HEK293 (cell line): ENCODE data around the gene ITIH1.

Experiments used
- EGR2 ChIP-seq: fragments of 450-650 bp; formaldehyde crosslinking; IDR thresholded peaks from 2 replicates; pipeline ENCODE4 v1.5.1; 2016; ENCODE audit warnings: low read depth, missing biosample characterization, missing genetic modification characterization
- HOXD13 ChIP-seq: sonication (generic); formaldehyde crosslinking; IDR thresholded peaks from 2 replicates; pipeline ENCODE4 v1.8.0; 2022; ENCODE audit warnings: missing genetic modification reagents, borderline replicate concordance
- KLF10 ChIP-seq: fragments of 450-650 bp; IDR thresholded peaks from 2 replicates; pipeline ENCODE4 v1.5.1; 2018; ENCODE audit warnings: missing biosample characterization, mild to moderate bottlenecking, missing genetic modification characterization
- OVOL3 ChIP-seq: fragments of 450-650 bp; formaldehyde crosslinking; IDR thresholded peaks from 2 replicates; pipeline ENCODE4 v1.5.1; 2016; ENCODE audit warnings: missing biosample characterization, missing genetic modification characterization
- RBAK ChIP-seq: fragments of 450-650 bp; formaldehyde crosslinking; IDR thresholded peaks from 2 replicates; pipeline ENCODE4 v1.5.1; 2016; ENCODE audit warnings: missing biosample characterization, missing genetic modification characterization
- WT1 ChIP-seq: fragments of 450-650 bp; formaldehyde crosslinking; IDR thresholded peaks from 2 replicates; pipeline ENCODE4 v1.5.1; 2016; ENCODE audit warnings: missing biosample characterization, missing genetic modification characterization
- ZBTB20 ChIP-seq: fragments of 450-650 bp; formaldehyde crosslinking; IDR thresholded peaks from 2 replicates; pipeline ENCODE4 v1.5.1; 2016; ENCODE audit warnings: missing biosample characterization, missing genetic modification characterization
- ZFHX2 ChIP-seq: fragments of 450-650 bp; formaldehyde crosslinking; conservative IDR thresholded peaks from 2 replicates; pipeline ENCODE4 v1.5.1; 2016; ENCODE audit warnings: missing biosample characterization, missing genetic modification characterization
- ZNF140 ChIP-seq: fragments of 450-650 bp; formaldehyde crosslinking; IDR thresholded peaks from 2 replicates; pipeline ENCODE4 v1.5.1; 2016; ENCODE audit warnings: missing biosample characterization, missing genetic modification characterization
- ZNF169 ChIP-seq: fragments of 450-650 bp; formaldehyde crosslinking; IDR thresholded peaks from 2 replicates; pipeline ENCODE4 v1.5.1; 2016; ENCODE audit warnings: missing biosample characterization, missing genetic modification characterization
- ZNF184 ChIP-seq: fragments of 450-650 bp; IDR thresholded peaks from 2 replicates; pipeline ENCODE4 v1.5.1; 2018; ENCODE audit warnings: missing biosample characterization, mild to moderate bottlenecking, missing genetic modification characterization
- ZNF302 ChIP-seq: fragments of 450-650 bp; formaldehyde crosslinking; IDR thresholded peaks from 2 replicates; pipeline ENCODE4 v1.5.1; 2016; ENCODE audit warnings: missing biosample characterization, missing genetic modification characterization, low read depth
- ZNF423 ChIP-seq: fragments of 450-650 bp; formaldehyde crosslinking; IDR thresholded peaks from 2 replicates; pipeline ENCODE4 v1.5.1; 2016; ENCODE audit warnings: missing biosample characterization, missing genetic modification characterization
- ZNF473 ChIP-seq: fragments of 450-650 bp; formaldehyde crosslinking; IDR thresholded peaks from 2 replicates; pipeline ENCODE4 v1.5.1; 2017; ENCODE audit warnings: missing biosample characterization, missing genetic modification characterization
- ZNF600 ChIP-seq: fragments of 450-650 bp; formaldehyde crosslinking; IDR thresholded peaks from 2 replicates; pipeline ENCODE4 v1.5.1; 2016; ENCODE audit warnings: missing biosample characterization, missing genetic modification characterization
- ZNF629 ChIP-seq: fragments of 450-650 bp; formaldehyde crosslinking; IDR thresholded peaks from 2 replicates; pipeline ENCODE4 v1.5.1; 2017; ENCODE audit warnings: missing biosample characterization, missing genetic modification characterization
- ZNF768 ChIP-seq: fragments of 450-650 bp; formaldehyde crosslinking; IDR thresholded peaks from 2 replicates; pipeline ENCODE4 v1.5.1; 2018; ENCODE audit warnings: missing biosample characterization, mild to moderate bottlenecking, missing genetic modification characterization
- TF ChIP-seq, protein P1 (sequence below): fragments of 450-650 bp; formaldehyde crosslinking; conservative IDR thresholded peaks from 2 replicates; pipeline ENCODE4 v1.5.1; 2016; ENCODE audit warnings: low read depth, missing biosample characterization, missing genetic modification characterization
- TF ChIP-seq, protein P2 (sequence below): fragments of 450-650 bp; formaldehyde crosslinking; IDR thresholded peaks from 2 replicates; pipeline ENCODE4 v1.5.1; 2016; ENCODE audit warnings: missing biosample characterization, missing genetic modification characterization
- TF ChIP-seq, protein P3 (sequence below): fragments of 450-650 bp; formaldehyde crosslinking; IDR thresholded peaks from 2 replicates; pipeline ENCODE4; 2016; ENCODE audit warnings: missing biosample characterization, missing genetic modification characterization
- TF ChIP-seq, protein P4 (sequence below): fragments of 450-650 bp; formaldehyde crosslinking; IDR thresholded peaks from 2 replicates; pipeline ENCODE4 v1.5.1; 2016; ENCODE audit warnings: missing biosample characterization, missing genetic modification characterization

Gene ITIH1

DNA sequence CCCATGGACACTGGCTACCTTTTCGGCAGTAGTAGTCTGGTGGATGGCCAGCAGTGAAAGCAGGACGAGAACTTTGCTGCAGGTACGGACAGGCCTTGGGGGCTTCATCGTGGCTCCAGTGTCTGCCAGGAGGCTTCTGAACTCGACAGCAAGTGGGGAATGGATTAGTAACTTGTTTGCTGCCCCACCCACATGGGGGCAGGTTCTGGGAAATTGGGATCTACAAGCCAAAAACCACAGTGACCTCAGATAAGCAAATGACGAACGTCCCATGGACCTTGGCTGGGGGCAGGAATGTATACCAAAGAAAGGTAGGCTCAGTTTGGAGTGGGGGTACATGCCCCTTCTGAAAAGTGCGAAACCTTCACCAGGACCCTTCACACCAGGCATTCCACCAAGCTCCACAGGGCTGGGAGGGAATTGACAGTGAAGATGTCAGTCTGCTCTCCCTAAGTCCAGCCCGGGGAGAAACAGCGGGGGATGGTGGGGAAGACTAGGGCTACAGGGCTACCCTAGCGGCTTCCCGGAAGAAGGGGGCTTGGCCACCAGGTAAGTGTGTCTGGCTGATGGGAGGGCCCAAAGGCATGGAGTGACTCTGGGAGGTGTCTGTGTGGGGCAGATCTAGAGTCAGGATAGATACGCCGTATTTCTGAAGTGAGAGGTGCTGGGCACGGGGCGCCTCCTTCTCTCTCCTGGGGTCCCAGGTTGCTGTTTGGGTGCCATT lies 53.3 kb downstream of the ITIH1 start, which contains the start of gene ITIH4 (continued):
- TF ChIP-seq, protein P1, sequence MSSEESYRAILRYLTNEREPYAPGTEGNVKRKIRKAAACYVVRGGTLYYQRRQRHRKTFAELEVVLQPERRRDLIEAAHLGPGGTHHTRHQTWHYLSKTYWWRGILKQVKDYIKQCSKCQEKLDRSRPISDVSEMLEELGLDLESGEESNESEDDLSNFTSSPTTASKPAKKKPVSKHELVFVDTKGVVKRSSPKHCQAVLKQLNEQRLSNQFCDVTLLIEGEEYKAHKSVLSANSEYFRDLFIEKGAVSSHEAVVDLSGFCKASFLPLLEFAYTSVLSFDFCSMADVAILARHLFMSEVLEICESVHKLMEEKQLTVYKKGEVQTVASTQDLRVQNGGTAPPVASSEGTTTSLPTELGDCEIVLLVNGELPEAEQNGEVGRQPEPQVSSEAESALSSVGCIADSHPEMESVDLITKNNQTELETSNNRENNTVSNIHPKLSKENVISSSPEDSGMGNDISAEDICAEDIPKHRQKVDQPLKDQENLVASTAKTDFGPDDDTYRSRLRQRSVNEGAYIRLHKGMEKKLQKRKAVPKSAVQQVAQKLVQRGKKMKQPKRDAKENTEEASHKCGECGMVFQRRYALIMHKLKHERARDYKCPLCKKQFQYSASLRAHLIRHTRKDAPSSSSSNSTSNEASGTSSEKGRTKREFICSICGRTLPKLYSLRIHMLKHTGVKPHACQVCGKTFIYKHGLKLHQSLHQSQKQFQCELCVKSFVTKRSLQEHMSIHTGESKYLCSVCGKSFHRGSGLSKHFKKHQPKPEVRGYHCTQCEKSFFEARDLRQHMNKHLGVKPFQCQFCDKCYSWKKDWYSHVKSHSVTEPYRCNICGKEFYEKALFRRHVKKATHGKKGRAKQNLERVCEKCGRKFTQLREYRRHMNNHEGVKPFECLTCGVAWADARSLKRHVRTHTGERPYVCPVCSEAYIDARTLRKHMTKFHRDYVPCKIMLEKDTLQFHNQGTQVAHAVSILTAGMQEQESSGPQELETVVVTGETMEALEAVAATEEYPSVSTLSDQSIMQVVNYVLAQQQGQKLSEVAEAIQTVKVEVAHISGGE (tag by site-specific recombination), result no peak
- TF ChIP-seq, protein P2, sequence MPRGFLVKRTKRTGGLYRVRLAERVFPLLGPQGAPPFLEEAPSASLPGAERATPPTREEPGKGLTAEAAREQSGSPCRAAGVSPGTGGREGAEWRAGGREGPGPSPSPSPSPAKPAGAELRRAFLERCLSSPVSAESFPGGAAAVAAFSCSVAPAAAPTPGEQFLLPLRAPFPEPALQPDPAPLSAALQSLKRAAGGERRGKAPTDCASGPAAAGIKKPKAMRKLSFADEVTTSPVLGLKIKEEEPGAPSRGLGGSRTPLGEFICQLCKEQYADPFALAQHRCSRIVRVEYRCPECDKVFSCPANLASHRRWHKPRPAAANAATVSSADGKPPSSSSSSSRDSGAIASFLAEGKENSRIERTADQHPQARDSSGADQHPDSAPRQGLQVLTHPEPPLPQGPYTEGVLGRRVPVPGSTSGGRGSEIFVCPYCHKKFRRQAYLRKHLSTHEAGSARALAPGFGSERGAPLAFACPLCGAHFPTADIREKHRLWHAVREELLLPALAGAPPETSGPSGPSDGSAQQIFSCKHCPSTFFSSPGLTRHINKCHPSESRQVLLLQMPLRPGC (tag by site-specific recombination), result no peak
- TF ChIP-seq, protein P3, sequence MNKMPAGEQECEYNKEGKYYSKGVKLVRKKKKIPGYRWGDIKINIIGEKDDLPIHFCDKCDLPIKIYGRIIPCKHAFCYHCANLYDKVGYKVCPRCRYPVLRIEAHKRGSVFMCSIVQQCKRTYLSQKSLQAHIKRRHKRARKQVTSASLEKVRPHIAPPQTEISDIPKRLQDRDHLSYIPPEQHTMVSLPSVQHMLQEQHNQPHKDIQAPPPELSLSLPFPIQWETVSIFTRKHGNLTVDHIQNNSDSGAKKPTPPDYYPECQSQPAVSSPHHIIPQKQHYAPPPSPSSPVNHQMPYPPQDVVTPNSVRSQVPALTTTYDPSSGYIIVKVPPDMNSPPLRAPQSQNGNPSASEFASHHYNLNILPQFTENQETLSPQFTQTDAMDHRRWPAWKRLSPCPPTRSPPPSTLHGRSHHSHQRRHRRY (tag by site-specific recombination), result no peak
- TF ChIP-seq ZNF140 (tag by site-specific recombination), result no peak
- TF ChIP-seq ZNF302 (tag by site-specific recombination), result no peak
- peak; percentile 49; the same call in 1 of the 2 replicates for TF ChIP-seq ZNF600 (tag by site-specific recombination)
- TF ChIP-seq ZNF184, result no peak
- no peak for TF ChIP-seq OVOL3 (tag by site-specific recombination)
- no peak for TF ChIP-seq ZNF423 (tag by site-specific recombination)
- no peak for TF ChIP-seq WT1 (tag by site-specific recombination)
- no peak for TF ChIP-seq ZNF473
- no peak for TF ChIP-seq ZNF768
- 0 out of 2 replicates have a peak, but pooled peaks have one; percentile 14 for TF ChIP-seq ZNF629 (tag by site-specific recombination)
- no peak for TF ChIP-seq ZNF169 (tag by site-specific recombination)
- TF ChIP-seq KLF10 (tag by site-specific recombination), result no peak
- no peak for TF ChIP-seq ZBTB20 (tag by site-specific recombination)
- TF ChIP-seq, protein P4, sequence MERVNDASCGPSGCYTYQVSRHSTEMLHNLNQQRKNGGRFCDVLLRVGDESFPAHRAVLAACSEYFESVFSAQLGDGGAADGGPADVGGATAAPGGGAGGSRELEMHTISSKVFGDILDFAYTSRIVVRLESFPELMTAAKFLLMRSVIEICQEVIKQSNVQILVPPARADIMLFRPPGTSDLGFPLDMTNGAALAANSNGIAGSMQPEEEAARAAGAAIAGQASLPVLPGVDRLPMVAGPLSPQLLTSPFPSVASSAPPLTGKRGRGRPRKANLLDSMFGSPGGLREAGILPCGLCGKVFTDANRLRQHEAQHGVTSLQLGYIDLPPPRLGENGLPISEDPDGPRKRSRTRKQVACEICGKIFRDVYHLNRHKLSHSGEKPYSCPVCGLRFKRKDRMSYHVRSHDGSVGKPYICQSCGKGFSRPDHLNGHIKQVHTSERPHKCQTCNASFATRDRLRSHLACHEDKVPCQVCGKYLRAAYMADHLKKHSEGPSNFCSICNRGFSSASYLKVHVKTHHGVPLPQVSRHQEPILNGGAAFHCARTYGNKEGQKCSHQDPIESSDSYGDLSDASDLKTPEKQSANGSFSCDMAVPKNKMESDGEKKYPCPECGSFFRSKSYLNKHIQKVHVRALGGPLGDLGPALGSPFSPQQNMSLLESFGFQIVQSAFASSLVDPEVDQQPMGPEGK, result 0 out of 2 replicates have a peak, but pooled peaks have one; percentile 22
- no peak for TF ChIP-seq RBAK (tag by site-specific recombination)
- TF ChIP-seq EGR2 (tag by site-specific recombination), result no peak
- TF ChIP-seq HOXD13 (CRISPR knock-in tag), result no peak
- 0 out of 2 replicates have a peak, but pooled peaks have one; percentile 24 for TF ChIP-seq ZFHX2 (tag by site-specific recombination)
